Karpas-422 (cell line): ENCODE measurements around the gene CALML5. TPM values are rescaled to one million over a fixed set of nuclear protein-coding genes. Genes with fewer than 3 reads are reported as not detected.

ENCODE experiments used
- DNase-seq: peaks from one replicate; pipeline ENCODE4 v3.0.0-alpha.2; 2015
- H2AFZ ChIP-seq: fragments of 200-600 bp; sonication (generic); 2 replicates; pipeline ENCODE4 v1.6.1; 2014; ENCODE audit warnings: antibody characterized with exemption, low read length, mixed read lengths
- H3K27ac ChIP-seq: fragments of 200-600 bp; sonication (generic); 2 replicates; pipeline ENCODE4 v1.5.1; 2014; ENCODE audit warnings: mild to moderate bottlenecking, low read length, moderate library complexity
- H3K27me3 ChIP-seq: fragments of 200-600 bp; sonication (generic); 2 replicates; pipeline ENCODE4 v1.6.1; 2014; ENCODE audit warnings: low read length, mixed read lengths
- H3K36me3 ChIP-seq: fragments of 200-600 bp; sonication (generic); 2 replicates; pipeline ENCODE4 v1.6.1; 2014; ENCODE audit warnings: low read length, mixed read lengths; ENCODE audit not compliant: insufficient read depth
- H3K4me1 ChIP-seq: fragments of 200-600 bp; sonication (generic); 2 replicates; pipeline ENCODE4 v1.6.1; 2014; ENCODE audit warnings: mild to moderate bottlenecking, low read length, mixed read lengths
- H3K4me2 ChIP-seq: fragments of 200-600 bp; sonication (generic); 2 replicates; pipeline ENCODE4 v1.6.1; 2014; ENCODE audit warnings: low read length, low read depth, mild to moderate bottlenecking; ENCODE audit not compliant: poor library complexity, severe bottlenecking
- H3K4me3 ChIP-seq: fragments of 200-600 bp; sonication (generic); 2 replicates; pipeline ENCODE4 v1.5.1; 2014; ENCODE audit warnings: mild to moderate bottlenecking, antibody characterized with exemption, low read length, mixed read lengths
- H3K79me2 ChIP-seq: fragments of 200-600 bp; sonication (generic); 2 replicates; pipeline ENCODE4 v1.6.1; 2014; ENCODE audit warnings: mild to moderate bottlenecking, low read length, mixed read lengths
- H3K9ac ChIP-seq: fragments of 200-600 bp; sonication (generic); 2 replicates; pipeline ENCODE4 v1.6.0; 2014; ENCODE audit warnings: low read length
- H3K9me2 ChIP-seq: fragments of 200-600 bp; sonication (generic), shearing (Covaris generic); replicated peaks from 2 replicates; pipeline ENCODE4 v1.6.0; 2014; ENCODE audit warnings: mild to moderate bottlenecking, low read length, moderate library complexity; ENCODE audit not compliant: insufficient read depth
- H3K9me3 ChIP-seq: fragments of 300-700, 200-600 bp; sonication (generic); 2 replicates; pipeline ENCODE4 v1.6.1; 2014; ENCODE audit warnings: low read length, mixed read lengths
- H4K20me1 ChIP-seq: fragments of 200-600 bp; sonication (generic); 2 replicates; pipeline ENCODE4 v1.6.1; 2014; ENCODE audit warnings: mild to moderate bottlenecking, antibody characterized with exemption, low read length, low read depth; ENCODE audit not compliant: insufficient read depth
- total RNA-seq: library from RNA; depleted of rRNA; stranded (reverse); fragments of >200 nt; shearing (Covaris generic); gene quantifications from 2 replicates; pipeline ENCODE4 v1.2.3, GENCODE V29; 2014; ENCODE audit warnings: low replicate concordance; rRNA removed

CALML5 gene
- not detected in 2 replicates for total RNA-seq

GRCh38 chr10:5499493-5500140, at the start of gene CALML5:
Gene CALML5, minus strand, starts transcription at chr10:5499570. Its CDS starts 132 bp downstream, at chr10:5499438.
- Histone ChIP-seq H3K9me2 (no peaks in the 10 kb centered on the region), H2AFZ (no peak within 1 kb of the TSS), H3K27ac (no peak within 1 kb of the TSS), H3K4me2 (no peak within 1 kb of the TSS), H4K20me1 (no peaks in the 10 kb centered on the region), H3K27me3 (no peaks in the 10 kb centered on the region), H3K4me1 (no peaks in the 10 kb centered on the region), H3K36me3 (no peaks in the 10 kb centered on the region), H3K79me2 (no peaks in the 10 kb centered on the region), H3K4me3 (no peak within 1 kb of the TSS), H3K9ac (no peak within 1 kb of the TSS), H3K9me3 (no peaks in the 10 kb centered on the region)
- DNase-seq, result no peak

GRCh38 chr10:5547931-5548660, 48.7 kb upstream of the CALML5 start:
- Histone ChIP-seq H3K4me3 (peak overlapping the region; percentile 30; the same call in 1 of the 2 replicates), H3K4me1 (no peaks in the 10 kb centered on the region), H3K4me2 (no peak overlapping the region), H3K27ac (no peak overlapping the region), H3K27me3 (no peaks in the 10 kb centered on the region), H3K79me2 (no peaks in the 10 kb centered on the region), H2AFZ (no peak overlapping the region; the same call in 1 of the 2 replicates), H3K9ac (no peak overlapping the region), H3K9me2 (no peaks in the 10 kb centered on the region), H3K36me3 (no peaks in the 10 kb centered on the region), H3K9me3 (no peaks in the 10 kb centered on the region), H4K20me1 (no peaks in the 10 kb centered on the region)
- DNase-seq, result no peak

GRCh38 chr10:5547681-5547930, 48.2 kb upstream of the CALML5 start:
- Histone ChIP-seq H3K4me2 (no peak overlapping the region), H3K27ac (no peak overlapping the region), H3K9ac (no peak overlapping the region)

GRCh38 chr10:5546891-5547680, 47.7 kb upstream of the CALML5 start:
- Histone ChIP-seq H3K4me3 (no peak overlapping the region; the same call in 1 of the 2 replicates), H3K4me1 (no peaks in the 10 kb centered on the region), H4K20me1 (no peaks in the 10 kb centered on the region), H3K79me2 (no peaks in the 10 kb centered on the region), H3K27ac (no peak overlapping the region), H3K9me2 (no peaks in the 10 kb centered on the region), H3K9ac (no peak overlapping the region), H3K9me3 (no peaks in the 10 kb centered on the region), H3K4me2 (no peak overlapping the region), H3K36me3 (no peaks in the 10 kb centered on the region), H2AFZ (no peak overlapping the region), H3K27me3 (no peaks in the 10 kb centered on the region)
- no peak for DNase-seq

More at GRCh38 chr10:5547681-5547930, 48.2 kb upstream of the CALML5 start:
- Histone ChIP-seq H3K79me2 (no peaks in the 10 kb centered on the region), H3K36me3 (no peaks in the 10 kb centered on the region), H3K4me1 (no peaks in the 10 kb centered on the region), H3K9me2 (no peaks in the 10 kb centered on the region), H2AFZ (no peak overlapping the region; the same call in 1 of the 2 replicates), H4K20me1 (no peaks in the 10 kb centered on the region), H3K9me3 (no peaks in the 10 kb centered on the region), H3K27me3 (no peaks in the 10 kb centered on the region), H3K4me3 (peak overlapping the region; percentile 30; the same call in 1 of the 2 replicates)
- no peak for DNase-seq

GRCh38 chr10:5545778-5546710, 46.7 kb upstream of the CALML5 start:
- no peaks in the 10 kb centered on the region for H3K27me3 ChIP-seq
- no peaks in the 10 kb centered on the region for H3K4me1 ChIP-seq
- no peaks in the 10 kb centered on the region for H3K79me2 ChIP-seq
- H3K27ac ChIP-seq, result no peak overlapping the region
- no peak overlapping the region for H3K4me3 ChIP-seq
- no peak overlapping the region for H3K4me2 ChIP-seq
- no peaks in the 10 kb centered on the region for H4K20me1 ChIP-seq
- DNase-seq, result no peak
- no peaks in the 10 kb centered on the region for H3K9me2 ChIP-seq
- H3K36me3 ChIP-seq, result no peaks in the 10 kb centered on the region
- no peak overlapping the region for H3K9ac ChIP-seq
- no peak overlapping the region for H2AFZ ChIP-seq
- H3K9me3 ChIP-seq, result no peaks in the 10 kb centered on the region

- H4K20me1 ChIP-seq, result no peaks in the 10 kb centered on the region
- H3K4me3 ChIP-seq, result no peak overlapping the region
- no peaks in the 10 kb centered on the region for H3K4me1 ChIP-seq
- no peaks in the 10 kb centered on the region for H3K9me2 ChIP-seq
- H3K9ac ChIP-seq, result no peak overlapping the region
- H3K27ac ChIP-seq, result no peak overlapping the region
- H3K27me3 ChIP-seq, result no peaks in the 10 kb centered on the region
- H3K36me3 ChIP-seq, result no peaks in the 10 kb centered on the region
- H3K79me2 ChIP-seq, result no peaks in the 10 kb centered on the region
- no peak for DNase-seq
- H2AFZ ChIP-seq, result no peak overlapping the region
- H3K9me3 ChIP-seq, result no peaks in the 10 kb centered on the region
- H3K4me2 ChIP-seq, result no peak overlapping the region
Measured at GRCh38 chr10:5545426-5545777, 46.0 kb upstream of the CALML5 start.

GRCh38 chr10:5545011-5545410, 45.6 kb upstream of the CALML5 start:
- no peak overlapping the region for H3K4me2 ChIP-seq
- H4K20me1 ChIP-seq, result no peaks in the 10 kb centered on the region
- H3K79me2 ChIP-seq, result no peaks in the 10 kb centered on the region
- H3K9me2 ChIP-seq, result no peaks in the 10 kb centered on the region
- H3K4me1 ChIP-seq, result no peaks in the 10 kb centered on the region
- no peak overlapping the region for H3K4me3 ChIP-seq
- no peak overlapping the region for H3K9ac ChIP-seq
- no peak overlapping the region for H2AFZ ChIP-seq
- no peaks in the 10 kb centered on the region for H3K9me3 ChIP-seq
- no peaks in the 10 kb centered on the region for H3K36me3 ChIP-seq
- H3K27me3 ChIP-seq, result no peaks in the 10 kb centered on the region
- DNase-seq, result no peak
- H3K27ac ChIP-seq, result no peak overlapping the region
